Amniotic stem cell (primary cell): ENCODE results near the gene ARRDC2.
"Not testable (repeated sequence)": the region's sequence is repeated elsewhere in the genome, so short reads cannot be mapped to it uniquely, and the experiment has no call there.

Experiments used
- DNase-seq: peaks from one replicate; lab custom pipeline; 2025; lab: John Stamatoyannopoulos, UW

ARRDC2 gene

DNA sequence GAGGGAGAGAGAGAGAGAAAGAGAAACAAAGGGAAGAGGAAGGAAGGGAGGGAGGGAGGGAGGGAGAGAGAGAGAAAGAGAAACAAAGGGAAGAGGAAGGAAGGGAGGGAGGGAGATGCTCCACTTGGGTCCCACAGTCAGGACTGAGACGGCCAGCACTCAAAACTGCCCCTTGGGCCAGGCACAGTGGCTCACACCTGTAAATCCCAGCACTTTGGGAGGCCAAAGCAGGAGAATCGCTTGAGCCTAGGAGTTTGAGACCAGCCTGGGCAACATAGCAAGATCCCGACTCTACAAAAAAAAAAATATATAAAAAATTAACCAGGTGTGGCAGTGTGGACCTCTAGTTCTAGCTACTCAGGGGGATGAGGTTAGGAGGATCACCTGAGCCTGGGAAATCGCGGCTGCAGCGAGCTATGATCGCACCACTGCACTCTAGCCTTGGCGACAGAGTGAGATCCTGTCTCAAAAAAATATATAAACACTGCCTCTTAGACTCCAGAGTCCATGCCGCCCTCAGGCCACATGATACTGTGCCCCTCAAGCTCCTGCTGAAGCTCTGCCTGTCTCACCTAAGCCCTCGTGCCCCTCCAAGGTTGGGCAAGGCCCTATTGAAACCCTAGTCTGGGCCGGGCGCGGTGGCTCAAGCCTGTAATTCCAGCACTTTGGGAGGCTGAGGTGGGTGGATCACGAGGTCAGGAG is 8.4 kb downstream of the ARRDC2 start:
- no peak for DNase-seq

DNA sequence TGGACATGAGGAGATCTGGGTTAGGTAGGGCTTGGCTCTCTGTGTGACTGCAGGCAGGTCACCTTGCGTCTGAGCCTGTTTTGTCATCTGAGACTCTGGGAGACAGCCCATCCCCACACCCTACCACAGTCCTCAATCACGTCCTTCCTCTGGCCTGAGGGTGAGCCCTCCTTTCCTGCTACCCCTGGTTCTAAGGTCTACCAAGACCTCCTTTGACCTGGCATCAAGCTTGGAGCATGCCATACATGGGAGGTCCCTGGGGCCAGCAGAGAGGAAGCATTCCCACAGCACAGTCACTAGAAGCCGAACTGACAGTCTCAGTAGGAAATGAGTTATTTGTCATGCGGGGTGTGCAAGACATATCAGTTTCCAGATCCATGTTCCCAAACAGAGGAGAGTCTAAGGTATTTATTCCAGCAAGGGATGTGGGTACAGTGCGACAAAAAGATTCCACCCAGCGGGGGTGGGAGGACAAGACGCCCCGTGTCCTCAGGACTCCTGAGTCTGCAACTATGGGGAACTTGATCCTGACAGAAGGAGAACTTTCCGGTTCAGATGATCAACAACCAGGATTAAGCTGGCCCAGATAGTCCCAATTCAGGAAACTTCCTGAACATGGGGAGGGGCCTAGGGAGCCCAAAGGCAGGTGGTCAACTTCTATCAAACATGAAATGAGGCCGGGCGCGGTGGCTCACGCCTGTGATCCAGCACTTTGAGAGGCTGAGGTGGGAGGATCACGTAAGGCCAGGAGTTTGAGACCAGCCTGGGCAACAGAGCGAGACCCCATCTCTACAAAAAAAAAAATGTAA is 9.5 kb downstream of the ARRDC2 start:
- DNase-seq: no peak

DNA sequence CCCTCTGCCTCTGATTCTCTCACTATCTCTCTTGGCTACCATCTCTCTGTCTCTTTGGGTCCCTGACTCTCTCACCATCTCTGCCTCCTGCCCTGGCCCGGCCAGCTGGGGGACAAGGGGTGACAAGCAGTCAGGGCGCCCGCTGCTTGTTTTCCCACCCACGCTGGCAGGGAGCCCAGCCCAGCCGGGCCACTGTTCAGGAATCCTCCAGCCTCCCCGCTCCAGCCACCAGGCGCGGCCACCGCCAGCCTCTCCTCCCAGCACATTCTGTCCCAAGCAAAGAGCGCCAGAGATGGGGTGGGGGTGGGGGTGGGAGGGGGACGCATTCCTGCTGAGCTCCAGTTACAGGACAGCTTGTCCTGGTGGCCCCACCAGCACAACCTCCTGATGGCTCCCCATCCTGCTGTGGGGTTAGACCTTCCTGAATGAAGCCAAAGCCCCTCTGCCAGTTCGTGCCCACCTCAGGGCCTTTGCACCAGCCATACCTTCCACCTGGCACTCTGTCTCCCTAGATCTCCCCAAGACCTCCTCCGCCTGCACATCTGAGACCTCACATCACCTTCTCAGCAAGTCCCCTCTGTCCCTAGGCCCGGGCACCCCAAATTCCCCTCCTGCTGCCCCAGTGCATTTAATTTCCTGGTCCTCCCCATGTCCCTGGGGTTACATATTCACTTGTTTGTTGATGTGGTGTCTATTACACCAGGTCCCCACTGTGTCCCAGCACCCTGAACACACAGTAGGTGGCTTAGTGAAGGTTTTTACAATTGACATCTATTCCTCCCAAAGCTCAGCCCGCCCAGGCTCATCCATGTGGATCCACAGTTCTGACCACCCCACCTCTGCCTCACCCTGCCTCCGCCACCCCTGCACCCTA is 12.5 kb downstream of the ARRDC2 start:
- no peak for DNase-seq

DNA sequence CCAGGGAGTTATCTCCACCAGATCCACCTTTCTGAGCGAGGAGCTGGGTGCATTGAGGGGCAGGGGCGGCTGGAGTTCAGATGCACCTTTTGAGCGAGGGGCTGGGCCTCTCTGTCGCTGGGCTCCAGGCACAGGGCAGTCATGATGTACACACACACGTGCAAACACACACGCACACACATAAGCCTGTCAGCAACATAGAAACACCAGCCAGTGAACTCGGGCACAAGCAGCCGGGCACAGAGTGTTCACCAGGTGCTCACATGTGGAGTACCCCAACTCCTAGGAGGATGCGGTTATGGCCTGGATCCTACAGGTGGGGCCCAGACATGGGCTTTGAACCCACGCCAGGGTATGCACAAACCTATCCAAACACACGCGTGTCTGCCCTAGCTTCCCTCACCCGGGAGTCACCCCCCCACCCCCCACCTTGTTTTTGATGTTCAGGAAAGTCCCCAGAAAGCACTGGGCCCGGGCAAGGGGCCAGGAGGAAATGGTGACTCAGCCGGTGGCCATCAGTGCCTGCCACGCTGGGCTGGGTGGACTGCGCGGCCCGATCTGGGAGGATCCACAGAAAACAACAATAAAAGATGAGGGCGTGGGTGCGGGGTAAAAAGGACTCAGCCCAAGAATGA is 13.3 kb downstream of the ARRDC2 start:
- no peak for DNase-seq

DNA sequence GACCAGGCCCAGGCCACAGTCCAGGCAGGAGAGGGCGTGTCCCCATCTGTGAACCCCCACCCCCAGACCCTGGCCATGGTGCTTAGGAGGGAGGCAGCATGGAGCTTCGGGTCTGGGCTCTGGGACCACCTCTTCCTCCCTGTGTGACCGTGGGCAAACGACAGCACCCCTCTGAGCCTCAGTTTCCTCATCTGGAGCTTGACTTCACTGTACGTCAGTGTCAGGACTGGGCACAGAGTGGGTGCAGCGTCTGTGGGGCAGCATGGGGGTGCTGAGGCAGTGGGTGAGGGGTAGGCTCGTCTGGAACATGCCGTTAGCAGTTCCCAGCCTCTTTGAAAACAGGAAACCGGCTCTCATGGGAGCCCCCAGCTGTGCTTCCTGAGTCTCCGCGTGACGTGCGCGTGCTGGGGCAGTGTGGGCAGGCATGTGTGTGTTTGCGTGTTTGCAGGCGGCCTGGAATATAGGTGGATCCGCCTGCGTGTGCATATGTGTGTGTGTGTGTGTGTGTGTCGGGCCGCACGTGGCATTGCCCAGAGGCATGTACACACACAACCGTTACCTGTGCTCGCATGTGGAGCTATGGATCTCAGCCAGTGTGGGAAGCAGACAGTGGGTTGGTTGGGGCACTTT is 15.8 kb downstream of the ARRDC2 start:
- DNase-seq: no peak

DNA sequence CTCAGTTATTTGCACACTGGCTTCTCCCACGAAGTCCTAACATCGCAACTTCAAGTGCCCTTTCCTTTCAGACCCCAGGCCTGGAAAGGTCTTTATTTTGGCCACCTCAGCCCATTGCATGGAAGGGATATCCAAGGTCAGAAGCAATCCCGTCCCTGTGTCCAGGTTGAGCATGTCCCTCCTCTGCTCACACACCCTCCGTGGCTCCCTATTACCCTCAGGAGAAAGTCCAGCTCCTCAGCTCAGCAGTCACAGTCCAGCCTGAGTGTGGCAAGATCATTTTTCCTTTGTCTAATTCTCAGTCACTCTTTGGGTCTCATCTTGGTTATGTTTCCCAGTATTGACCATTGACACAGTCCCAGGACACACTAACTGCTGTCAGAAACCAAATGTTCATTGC is 19.2 kb downstream of the ARRDC2 start:
- DNase-seq: no peak

DNA sequence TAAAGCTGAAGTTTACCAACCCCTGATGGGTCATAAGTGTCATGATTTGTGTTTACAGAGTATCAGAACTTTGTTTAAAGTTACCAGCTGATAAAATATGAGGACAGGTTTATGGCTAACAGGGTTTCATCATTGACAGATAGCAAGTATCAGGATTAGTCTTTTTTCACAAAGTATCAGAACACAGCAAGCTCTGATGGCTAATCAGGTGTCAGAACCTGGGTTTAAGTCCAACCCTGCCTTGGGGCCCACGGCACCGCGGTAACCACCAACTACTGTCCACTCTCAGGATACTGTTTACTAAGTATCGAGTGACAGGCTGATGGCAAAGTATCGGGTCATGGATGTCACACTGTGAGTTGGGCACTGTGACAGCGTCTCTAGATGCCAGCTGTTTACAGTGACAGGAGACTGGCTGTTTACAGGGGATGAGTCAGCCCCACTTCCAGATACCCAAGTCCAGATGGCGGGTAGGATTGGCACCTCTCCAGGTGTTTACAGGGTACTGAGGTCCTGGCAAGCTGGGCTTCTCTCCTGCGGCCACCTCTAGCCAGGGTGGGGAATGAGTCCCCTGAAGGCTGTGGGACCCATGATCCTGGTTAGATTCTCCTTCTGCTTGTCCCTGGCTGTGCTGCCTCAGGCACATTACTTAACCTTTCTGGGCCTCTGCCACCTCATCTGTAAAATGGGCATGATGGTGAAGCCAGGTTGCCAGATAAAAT is 21.8 kb downstream of the ARRDC2 start:
- no peak for DNase-seq

DNA sequence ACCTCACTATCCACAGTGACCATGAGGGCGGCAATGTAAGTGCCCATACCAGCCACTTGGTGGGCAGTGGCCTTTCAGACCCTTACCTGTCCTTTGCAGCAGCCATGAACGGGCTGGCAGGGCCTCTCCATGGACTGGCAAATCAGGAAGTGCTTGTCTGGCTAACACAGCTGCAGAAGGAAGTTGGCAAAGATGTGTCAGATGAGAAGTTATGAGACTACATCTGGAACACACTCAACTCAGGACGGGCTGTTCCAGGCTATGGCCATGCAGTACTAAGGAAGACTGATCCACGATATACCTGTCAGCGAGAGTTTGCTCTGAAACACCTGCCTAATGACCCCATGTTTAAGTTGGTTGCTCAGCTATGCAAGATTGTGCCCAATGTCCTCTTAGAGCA is 23.4 kb downstream of the ARRDC2 start:
- not testable (repeated sequence) for DNase-seq

DNA sequence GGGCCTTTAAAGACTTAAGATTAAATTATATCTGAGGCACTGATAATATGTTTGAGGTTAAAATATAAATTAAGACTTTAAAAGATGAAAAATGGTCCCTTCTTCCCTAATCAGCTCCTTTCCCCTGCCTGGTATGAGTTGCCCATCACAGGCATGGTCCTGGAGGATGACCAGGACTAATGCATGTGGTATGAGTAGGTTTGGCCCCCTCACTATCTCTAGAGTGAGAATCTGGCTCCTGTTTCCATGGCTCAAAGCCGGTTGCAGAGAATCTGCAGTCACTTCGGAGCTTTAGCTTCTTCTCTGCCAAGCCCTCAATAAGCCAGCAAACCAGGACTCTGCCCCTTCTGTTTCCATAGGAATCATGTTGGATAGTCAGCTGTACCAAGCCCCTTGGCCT is 24.1 kb downstream of the ARRDC2 start:
- not testable (repeated sequence) for DNase-seq

DNA sequence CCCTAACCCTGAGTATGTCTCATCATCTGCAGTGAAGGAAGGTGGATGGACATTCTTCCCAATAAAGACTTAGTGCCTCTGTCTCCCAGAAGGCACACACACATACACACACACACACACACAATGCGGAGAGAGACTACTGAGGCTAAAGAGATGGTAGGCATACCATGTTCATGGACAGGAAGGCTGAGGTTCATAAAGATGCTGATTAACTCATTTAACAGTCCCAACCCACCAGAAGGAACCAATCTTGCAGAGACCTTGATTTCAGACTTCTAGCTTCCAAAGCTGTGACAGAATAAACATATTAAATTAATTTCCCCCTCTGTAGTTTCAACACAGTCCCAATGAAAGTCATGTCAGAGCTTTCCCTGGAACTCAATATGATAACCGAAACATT is 33.1 kb downstream of the ARRDC2 start:
- no peak for DNase-seq

DNA sequence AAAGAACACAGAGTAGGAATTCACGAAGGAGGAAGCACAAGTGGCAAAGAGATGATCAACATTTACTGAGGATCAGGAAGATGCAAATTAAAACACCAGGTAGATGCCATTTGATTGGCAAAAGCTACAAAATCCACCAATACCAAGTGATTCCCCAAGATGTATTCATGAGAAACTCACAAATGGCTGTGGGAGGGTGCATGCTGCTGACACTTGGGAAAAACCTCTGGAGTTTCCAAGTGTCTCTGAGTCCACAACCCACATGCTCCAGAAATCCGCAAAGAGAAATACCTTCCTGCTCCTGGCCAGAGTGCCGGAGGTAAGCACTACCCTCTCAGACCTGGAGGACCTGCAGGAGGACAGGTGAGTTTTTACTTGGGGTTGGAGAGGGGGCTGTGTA is 35.7 kb downstream of the ARRDC2 start:
- DNase-seq: no peak

DNA sequence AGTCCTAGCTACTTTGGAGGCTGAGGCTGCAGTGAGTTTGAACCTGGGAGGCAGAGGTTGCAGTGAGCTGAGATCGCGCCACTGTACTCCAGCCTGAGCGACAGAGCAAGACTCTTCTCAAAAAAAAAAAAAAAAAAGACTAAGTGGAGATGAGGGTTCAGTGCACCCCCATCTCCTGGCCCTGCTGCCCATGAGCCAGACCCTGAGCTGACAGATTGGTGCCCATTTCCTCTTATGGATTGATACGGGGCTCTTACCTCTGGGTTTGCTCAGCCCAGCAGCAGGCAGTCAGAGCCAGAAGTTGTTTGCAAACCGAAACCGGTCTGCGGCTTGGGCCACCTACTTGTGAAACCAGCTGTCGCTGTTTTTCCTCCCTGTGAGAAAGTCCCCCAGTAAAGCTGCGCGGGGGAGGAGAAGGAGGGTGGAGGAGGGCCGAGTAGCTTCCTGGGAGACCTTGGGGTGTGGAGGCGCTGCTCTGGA is 36.9 kb downstream of the ARRDC2 start:
- DNase-seq: no peak

DNA sequence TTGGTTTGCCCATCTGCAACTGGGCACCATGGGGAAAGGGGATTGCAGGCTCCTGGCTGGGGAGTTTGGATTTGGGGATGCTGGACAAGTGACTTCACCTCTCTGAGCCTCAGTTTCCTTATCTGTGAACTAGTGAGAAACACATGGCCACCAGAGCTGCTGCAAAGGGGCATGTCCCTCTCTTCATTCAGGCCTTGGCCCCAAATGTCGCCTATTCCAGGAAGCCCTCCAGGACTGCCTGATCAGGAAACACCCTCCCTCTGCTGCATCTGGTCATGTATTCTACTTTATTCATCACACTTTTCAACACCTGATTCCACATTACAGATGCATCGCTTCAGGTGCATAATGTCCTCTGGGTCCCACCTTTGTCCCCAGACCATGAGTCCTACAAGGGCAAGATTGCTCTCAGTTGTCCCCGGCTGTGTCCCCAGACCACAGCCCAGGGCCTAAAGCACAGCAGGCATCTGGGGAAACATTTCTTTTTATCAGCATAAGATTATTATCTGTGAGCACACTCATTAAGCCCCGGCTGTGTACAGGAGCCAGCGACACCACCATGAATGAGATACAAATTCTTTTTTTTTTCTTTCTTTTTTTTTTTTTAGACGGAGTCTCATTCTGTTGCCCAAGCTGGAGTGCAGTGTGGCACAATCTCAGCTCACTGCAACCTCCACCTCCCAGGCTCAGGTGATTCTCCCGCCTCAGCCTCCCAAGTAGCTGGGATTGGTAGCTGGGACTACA is 37.5 kb downstream of the ARRDC2 start:
- DNase-seq: no peak

DNA sequence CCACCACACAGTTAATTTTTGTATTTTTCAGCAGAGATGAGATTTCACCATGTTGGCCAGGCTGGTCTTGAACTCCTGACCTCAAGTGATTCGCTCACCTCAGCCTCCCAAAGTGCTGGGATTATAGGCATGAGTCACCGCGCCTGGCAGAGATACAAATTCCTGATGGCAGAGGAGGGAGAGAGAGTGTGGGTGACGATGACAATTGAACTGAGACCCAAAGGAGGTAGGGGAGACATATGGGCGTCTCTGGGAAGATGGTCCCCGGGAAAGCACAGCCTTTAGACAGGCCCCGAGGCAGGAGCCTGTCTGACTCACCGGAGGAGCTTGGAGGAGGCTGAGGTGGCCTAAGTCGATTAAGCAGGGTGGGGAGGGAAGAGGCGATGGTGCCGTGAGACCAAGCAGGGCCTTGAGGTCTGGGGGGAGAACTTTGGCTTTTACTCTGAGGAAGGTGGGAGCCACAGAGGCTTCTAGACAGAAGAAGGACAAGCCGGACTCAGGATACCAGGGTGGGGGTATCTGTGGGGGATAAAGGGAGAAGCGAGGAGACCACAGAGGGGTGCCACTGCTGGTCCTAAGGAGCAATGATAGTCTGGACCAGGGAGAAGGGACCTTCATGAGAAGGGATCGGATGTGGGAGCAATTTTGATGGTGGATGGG is 38.2 kb downstream of the ARRDC2 start:
- DNase-seq: no peak

DNA sequence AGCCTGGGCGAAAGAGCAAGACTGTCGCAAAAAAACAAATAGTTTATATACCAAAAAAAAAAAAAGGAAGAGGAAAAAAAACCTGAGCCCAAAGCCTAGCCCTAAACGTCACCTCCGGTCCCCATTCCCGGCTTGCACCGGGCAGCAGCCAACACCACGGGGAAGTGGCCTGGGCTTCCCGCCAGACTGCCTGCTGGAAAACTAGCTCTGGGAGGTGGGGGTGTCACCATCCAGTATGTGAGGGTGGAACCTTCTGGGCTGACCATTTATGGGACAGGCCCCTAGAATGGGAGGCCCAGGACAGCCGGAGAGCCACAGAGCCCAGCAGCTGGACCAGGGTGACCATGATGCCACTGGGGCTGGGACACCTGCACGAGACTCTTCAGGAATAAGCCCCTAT is 41.4 kb downstream of the ARRDC2 start:
- no peak for DNase-seq

DNA sequence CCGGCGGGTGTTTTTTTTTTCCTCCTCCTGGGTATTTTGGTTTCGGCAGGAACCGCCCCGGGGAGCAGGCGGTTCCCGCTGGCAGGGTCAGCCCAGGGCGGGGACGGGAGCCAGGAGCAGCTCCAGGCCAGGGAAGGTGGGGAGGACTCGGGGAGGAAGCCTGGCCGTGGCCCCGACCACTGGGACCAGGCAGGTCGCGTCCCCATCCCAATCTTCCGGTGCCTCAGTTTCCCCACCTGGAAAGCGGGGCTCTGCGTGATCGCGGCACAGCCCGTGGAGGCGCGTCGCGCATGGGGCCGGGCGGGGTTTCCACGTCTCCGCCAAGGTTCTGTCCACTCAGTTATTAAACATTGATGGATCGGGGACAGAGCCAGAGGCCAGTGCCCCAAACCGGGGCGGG is 43.9 kb downstream of the ARRDC2 start:
- no peak for DNase-seq

DNA sequence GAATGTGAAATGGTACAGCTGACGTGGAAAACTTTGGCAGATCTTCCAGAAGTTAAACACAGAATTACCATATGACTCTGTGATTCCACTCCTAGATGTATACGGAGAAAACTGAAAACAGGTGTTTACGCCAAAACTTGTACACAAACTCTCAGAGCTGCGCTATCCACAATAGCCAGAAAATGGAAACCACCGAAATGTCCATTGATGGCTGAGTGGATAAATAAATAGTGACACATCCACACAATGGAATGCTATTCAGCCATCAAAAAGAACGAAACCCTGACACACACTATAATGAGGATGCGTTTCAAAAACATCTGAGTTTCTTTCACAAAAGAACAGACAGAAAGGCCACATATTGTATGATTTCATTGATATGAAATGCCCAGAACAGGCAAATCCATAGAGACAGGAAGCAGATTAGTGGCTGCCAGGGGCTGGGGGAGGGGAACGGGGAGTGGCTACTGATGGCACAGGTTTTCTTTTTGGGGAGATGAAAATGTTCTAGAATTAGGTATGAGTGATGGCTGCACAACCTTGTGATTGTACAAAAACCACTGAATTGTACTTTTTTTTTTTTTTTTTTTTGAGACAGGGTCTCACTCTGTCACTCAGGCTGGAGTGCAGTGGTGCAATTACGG is 45.7 kb downstream of the ARRDC2 start:
- DNase-seq: no peak

DNA sequence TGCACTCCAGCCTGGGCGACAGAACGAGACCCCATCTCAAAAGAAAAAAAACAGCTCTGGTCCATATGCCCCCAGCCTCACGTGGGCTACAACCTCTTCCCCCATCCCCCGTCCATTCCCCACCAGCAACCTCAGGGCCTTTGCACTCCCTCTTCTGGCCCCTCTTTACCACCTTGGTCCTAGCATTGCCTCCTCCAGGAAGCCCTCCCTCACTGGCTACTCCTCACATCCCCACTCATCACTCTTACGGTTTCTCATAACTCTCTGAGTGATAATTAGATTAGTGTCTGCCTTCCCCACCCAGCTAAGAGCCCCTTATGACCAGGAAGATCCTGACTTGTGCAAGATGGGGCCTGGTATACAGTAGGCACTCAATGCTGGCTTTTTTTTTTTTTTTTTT is 48.0 kb downstream of the ARRDC2 start:
- no peak for DNase-seq

DNA sequence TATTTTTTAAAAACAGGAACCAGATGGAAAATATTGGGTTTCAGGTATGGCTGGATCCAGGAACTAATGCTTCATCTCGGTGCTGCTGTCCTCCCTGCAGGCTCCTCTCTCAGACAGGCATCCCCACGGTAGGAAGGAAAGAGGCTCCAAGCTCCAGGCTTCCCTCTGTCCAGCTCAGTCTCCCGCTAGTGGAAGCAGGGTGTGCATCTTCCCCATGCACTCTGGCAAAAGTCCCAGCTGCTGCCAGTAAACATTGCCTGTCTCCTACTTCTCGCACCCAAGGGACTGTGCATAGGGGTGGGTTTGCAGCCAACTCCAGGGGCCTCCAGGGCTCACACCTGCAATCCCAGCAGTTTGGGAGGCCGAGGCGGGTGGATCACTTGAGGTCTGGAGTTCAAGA is 49.6 kb downstream of the ARRDC2 start:
- no peak for DNase-seq
